Measurements from ENCODE around the gene BPIFA2. TPM values are rescaled to one million over a fixed set of nuclear protein-coding genes. Genes with fewer than 3 reads are reported as not detected.

Gene BPIFA2
- total and polyA plus RNA-seq, 12 donors: not detected

GRCh38 chr20:33209789-33210188, 41.8 kb downstream of the BPIFA2 start:
- Histone ChIP-seq H3K36me3 (no peaks in the 10 kb centered on the region), H3K4me3 (no peak overlapping the region), H3K4me1 (no peaks in the 10 kb centered on the region), H3K27me3 (peaks cover 0 to 50% (median 18%) of the 10 kb centered on the region in 7 donors), H3K27ac (no peak overlapping the region), H3K9me3 (no peaks in the 10 kb centered on the region)
- intact Hi-C loops (cut with DNase I): loop anchor here in 2 of 10 donors (5.0 to 10.0 kb wide), 2 partner anchors 305 to 307 kb away; no protein-coding TSS in a partner anchor
- peak in 7 of 8 donors; percentile 38 to 78 (median 57) for ATAC-seq
- no peak for TF ChIP-seq CTCF (IDR thresholded peaks at IDR 0.05)
- WGBS, 2 donors: 7% methylated on average over 13 of the region's 13 CpGs
- DNase-seq: peak; percentile 64 to 72

GRCh38 chr20:33210371-33210770, 42.4 kb downstream of the BPIFA2 start:
- DNase-seq (no peak), ATAC-seq (no peak)
- no peak for TF ChIP-seq CTCF (IDR thresholded peaks at IDR 0.05)
- WGBS, 2 donors: 23 to 41% methylated on average over 1 of the region's 1 CpG
- H3K4me3 ChIP-seq: no peak overlapping the region
- H3K36me3 ChIP-seq: no peaks in the 10 kb centered on the region
- H3K4me1 ChIP-seq: no peaks in the 10 kb centered on the region
- H3K27me3 ChIP-seq: peaks cover 0 to 50% (median 21%) of the 10 kb centered on the region in 7 donors
- no peaks in the 10 kb centered on the region for H3K9me3 ChIP-seq
- no peak overlapping the region for H3K27ac ChIP-seq
- intact Hi-C loops (cut with DNase I): loop anchor here in 2 of 10 donors (5.0 to 10.0 kb wide), 2 partner anchors 306 to 308 kb away; no protein-coding TSS in a partner anchor

GRCh38 chr20:33211817-33212424, 44.0 kb downstream of the BPIFA2 start:
- intact Hi-C loops (cut with DNase I): loop anchor here in 2 of 10 donors (5.0 to 10.0 kb wide), 2 partner anchors 307 to 310 kb away; no protein-coding TSS in a partner anchor

GRCh38 chr20:33217052-33217451, 49.1 kb downstream of the BPIFA2 start, which contains the start of gene BPIFA3:
BPIFA3 (plus strand) TSS chr20:33217352; CDS start chr20:33217537, 185 bp downstream.
- intact Hi-C loops (cut with DNase I): loop anchor here in 1 of 10 donors (10.0 kb wide), 1 partner anchor 312 kb away; no protein-coding TSS in a partner anchor
- no peaks in the 10 kb centered on the region for H3K9me3 ChIP-seq
- ATAC-seq: no peak
- no peak within 1 kb of the TSS for H3K4me3 ChIP-seq
- H3K4me1 ChIP-seq: no peaks in the 10 kb centered on the region
- no peak for TF ChIP-seq CTCF (IDR thresholded peaks at IDR 0.05)
- WGBS, 2 donors: 67 to 81% methylated on average over 2 of the region's 2 CpGs
- DNase-seq: no peak
- H3K27ac ChIP-seq: no peak within 1 kb of the TSS
- H3K36me3 ChIP-seq: no peaks in the 10 kb centered on the region
- peaks cover 0 to 32% (median 24%) of the 10 kb centered on the region in 7 donors for H3K27me3 ChIP-seq

More at GRCh38 chr20:33211817-33212424, 44.0 kb downstream of the BPIFA2 start:
- Histone ChIP-seq H3K27me3 (peaks cover 0 to 47% (median 27%) of the 10 kb centered on the region in 7 donors), H3K36me3 (no peaks in the 10 kb centered on the region), H3K4me1 (no peaks in the 10 kb centered on the region), H3K27ac (no peak overlapping the region), H3K4me3 (no peak overlapping the region), H3K9me3 (no peaks in the 10 kb centered on the region)
- no peak for DNase-seq
- ATAC-seq: no peak
- TF ChIP-seq CTCF (IDR thresholded peaks at IDR 0.05): peak in 6 of 9 donors; percentile 12 to 31 (median 19)
- 16 to 23% methylated on average over 5 of the region's 5 CpGs for WGBS, 2 donors

All from heart right ventricle (tissue), 16 donors.